ENCODE data around the gene GATA5.
A peak's percentile ranks its signal among the peaks of the same experiment; 100 is the strongest.

The GATA5 gene

GRCh38 chr20:62472138-62472940 is 3.5 kb downstream of the GATA5 start:
- peaks cover 63% of the 10 kb centered on the region for H3K27me3 Mint-ChIP-seq (ENCODE audit: low read depth)
- H3K4me3 Mint-ChIP-seq, result peak overlapping the region; percentile 25 to 38 (median 37)
- peak overlapping the region in 1 of 3 experiments; percentile 76 for H3K27ac Mint-ChIP-seq
- TF ChIP-seq CTCF (IDR thresholded peaks at IDR 0.05; ENCODE audit: unreplicated experiment in 3 of 3), result no peak
- no peaks in the 10 kb centered on the region for H3K36me3 Mint-ChIP-seq (ENCODE audit: low read depth)
- H3K9me3 Mint-ChIP-seq, result peaks cover 2% of the 10 kb centered on the region
- H3K4me1 Mint-ChIP-seq, result peaks cover 11% of the 10 kb centered on the region

DNA sequence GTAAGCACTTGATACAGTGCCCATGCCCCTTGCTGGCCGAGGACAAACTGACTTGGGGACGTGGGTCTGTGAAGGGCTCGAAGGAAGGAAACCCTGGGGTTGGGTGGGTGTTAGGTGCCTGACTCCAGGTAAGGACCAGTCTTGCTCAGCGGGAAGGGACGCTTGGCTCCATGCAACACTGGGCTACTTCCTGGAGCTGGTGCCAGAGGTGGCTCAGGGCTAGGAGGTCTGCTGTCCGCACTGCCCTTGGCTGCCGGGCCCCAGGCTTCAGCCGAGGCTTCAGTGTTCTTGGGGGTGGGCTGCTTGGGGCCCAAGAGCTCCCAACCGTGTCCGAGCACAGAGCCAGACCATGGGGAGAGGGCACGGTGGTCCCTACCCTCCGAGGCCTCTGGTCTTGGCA is 5.3 kb downstream of the GATA5 start:
- Mint-ChIP-seq H3K9me3 (peaks cover 2% of the 10 kb centered on the region), H3K36me3 (ENCODE audit: low read depth) (no peaks in the 10 kb centered on the region), H3K27me3 (ENCODE audit: low read depth) (peaks cover 49% of the 10 kb centered on the region), H3K27ac (no peak overlapping the region), H3K4me1 (peaks cover 11% of the 10 kb centered on the region), H3K4me3 (peak overlapping the region in 1 of 3 experiments; percentile 4)
- TF ChIP-seq CTCF (IDR thresholded peaks at IDR 0.05; ENCODE audit: unreplicated experiment in 3 of 3), result no peak

- peaks cover 49% of the 10 kb centered on the region for H3K27me3 Mint-ChIP-seq (ENCODE audit: low read depth)
- peaks cover 11% of the 10 kb centered on the region for H3K4me1 Mint-ChIP-seq
Measured at GRCh38 chr20:62470001-62470400, 5.8 kb downstream of the GATA5 start.

GRCh38 chr20:62469352-62469751 is 6.4 kb downstream of the GATA5 start:
- H3K27ac Mint-ChIP-seq, result no peak overlapping the region
- H3K9me3 Mint-ChIP-seq, result peaks cover 2% of the 10 kb centered on the region
- H3K4me3 Mint-ChIP-seq, result no peak overlapping the region
- TF ChIP-seq CTCF (IDR thresholded peaks at IDR 0.05; ENCODE audit: unreplicated experiment in 3 of 3), result no peak
- H3K36me3 Mint-ChIP-seq (ENCODE audit: low read depth), result no peaks in the 10 kb centered on the region
- H3K27me3 Mint-ChIP-seq (ENCODE audit: low read depth), result peaks cover 44% of the 10 kb centered on the region
- H3K4me1 Mint-ChIP-seq, result peaks cover 11% of the 10 kb centered on the region

More at GRCh38 chr20:62470001-62470400, 5.8 kb downstream of the GATA5 start:
- TF ChIP-seq CTCF (IDR thresholded peaks at IDR 0.05; ENCODE audit: unreplicated experiment in 3 of 3), result no peak
- peak overlapping the region in 1 of 3 experiments; percentile 49 for H3K27ac Mint-ChIP-seq
- peak overlapping the region; percentile 0 to 31 (median 4) for H3K4me3 Mint-ChIP-seq
- H3K9me3 Mint-ChIP-seq, result peaks cover 2% of the 10 kb centered on the region
- H3K36me3 Mint-ChIP-seq (ENCODE audit: low read depth), result no peaks in the 10 kb centered on the region

GRCh38 chr20:62466806-62467537 is 8.8 kb downstream of the GATA5 start:
- H3K27me3 Mint-ChIP-seq (ENCODE audit: low read depth), result peaks cover 34% of the 10 kb centered on the region
- no peak for TF ChIP-seq CTCF (IDR thresholded peaks at IDR 0.05; ENCODE audit: unreplicated experiment in 3 of 3)
- no peak overlapping the region for H3K27ac Mint-ChIP-seq
- no peaks in the 10 kb centered on the region for H3K9me3 Mint-ChIP-seq
- H3K36me3 Mint-ChIP-seq (ENCODE audit: low read depth), result no peaks in the 10 kb centered on the region
- H3K4me3 Mint-ChIP-seq, result no peak overlapping the region
- peaks cover 22% of the 10 kb centered on the region for H3K4me1 Mint-ChIP-seq

Measured in nephron (organoid).